OCI-LY3 (cell line): Measurements from ENCODE around the gene AKIRIN1.

Experiments used
- EZH2phosphoT487 ChIP-seq: fragments of 200-600 bp; shearing (Covaris generic); IDR thresholded peaks from 2 replicates; pipeline ENCODE4 v1.6.1; 2018; ENCODE audit warnings: antibody characterized with exemption, mixed run types, low read depth
- TF ChIP-seq, protein P1 (sequence below): fragments of 200-600, 300-600 bp; sonication (generic); IDR thresholded peaks from 2 replicates; pipeline ENCODE4 v1.5.1; 2014; ENCODE audit warnings: antibody characterized with exemption, low read length, low read depth

- TF ChIP-seq, protein P1, sequence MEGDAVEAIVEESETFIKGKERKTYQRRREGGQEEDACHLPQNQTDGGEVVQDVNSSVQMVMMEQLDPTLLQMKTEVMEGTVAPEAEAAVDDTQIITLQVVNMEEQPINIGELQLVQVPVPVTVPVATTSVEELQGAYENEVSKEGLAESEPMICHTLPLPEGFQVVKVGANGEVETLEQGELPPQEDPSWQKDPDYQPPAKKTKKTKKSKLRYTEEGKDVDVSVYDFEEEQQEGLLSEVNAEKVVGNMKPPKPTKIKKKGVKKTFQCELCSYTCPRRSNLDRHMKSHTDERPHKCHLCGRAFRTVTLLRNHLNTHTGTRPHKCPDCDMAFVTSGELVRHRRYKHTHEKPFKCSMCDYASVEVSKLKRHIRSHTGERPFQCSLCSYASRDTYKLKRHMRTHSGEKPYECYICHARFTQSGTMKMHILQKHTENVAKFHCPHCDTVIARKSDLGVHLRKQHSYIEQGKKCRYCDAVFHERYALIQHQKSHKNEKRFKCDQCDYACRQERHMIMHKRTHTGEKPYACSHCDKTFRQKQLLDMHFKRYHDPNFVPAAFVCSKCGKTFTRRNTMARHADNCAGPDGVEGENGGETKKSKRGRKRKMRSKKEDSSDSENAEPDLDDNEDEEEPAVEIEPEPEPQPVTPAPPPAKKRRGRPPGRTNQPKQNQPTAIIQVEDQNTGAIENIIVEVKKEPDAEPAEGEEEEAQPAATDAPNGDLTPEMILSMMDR: no peak
- TF ChIP-seq EZH2phosphoT487: no peak
Observed at GRCh38 chr1:39051956-39052355, 60.9 kb downstream of the AKIRIN1 start.
